H9 (cell line): ENCODE data around the gene ANKRD23. TPM values are rescaled to one million over a fixed set of nuclear protein-coding genes. Genes with fewer than 3 reads are reported as not detected.
A peak's percentile ranks its signal among the peaks of the same experiment; 100 is the strongest.

ENCODE experiments used
- DNase-seq: peaks from one replicate; pipeline ENCODE4 v3.0.0-alpha.2; 2017
- H2AFZ ChIP-seq: one replicate; pipeline ENCODE4 v1.6.1; 2013; ENCODE audit warnings: mild to moderate bottlenecking, low read length, control low read depth, moderate library complexity
- H2AK5ac ChIP-seq: 2 replicates; pipeline ENCODE4 v1.6.1; 2013; ENCODE audit warnings: low read length, control low read depth, mixed read lengths; ENCODE audit not compliant: insufficient read length
- H2BK120ac ChIP-seq: one replicate; pipeline ENCODE4 v1.6.1; 2013; ENCODE audit warnings: low read depth, mild to moderate bottlenecking, low read length, control low read depth, inconsistent platforms; ENCODE audit not compliant: poor library complexity, severe bottlenecking
- H2BK12ac ChIP-seq: 2 replicates; pipeline ENCODE4 v1.6.1; 2013; ENCODE audit warnings: low read length, control low read depth, mixed read lengths, low read depth; ENCODE audit not compliant: insufficient read length
- H2BK15ac ChIP-seq: 2 replicates; pipeline ENCODE4 v1.6.1; 2013; ENCODE audit warnings: low read depth, low read length, control low read depth
- H2BK20ac ChIP-seq: one replicate; pipeline ENCODE4 v1.6.1; 2013; ENCODE audit warnings: low read depth, mild to moderate bottlenecking, low read length, control low read depth, inconsistent platforms; ENCODE audit not compliant: poor library complexity, severe bottlenecking
- H2BK5ac ChIP-seq: 2 replicates; pipeline ENCODE4 v1.6.1; 2013; ENCODE audit warnings: low read length, control low read depth, mixed read lengths; ENCODE audit not compliant: insufficient read length
- H3K14ac ChIP-seq: 2 replicates; pipeline ENCODE4 v1.6.1; 2013; ENCODE audit warnings: low read length, control low read depth; ENCODE audit not compliant: insufficient read depth
- H3K18ac ChIP-seq: 2 replicates; pipeline ENCODE4 v1.6.1; 2013; ENCODE audit warnings: low read depth, mild to moderate bottlenecking, mixed read lengths, low read length, control low read depth; ENCODE audit not compliant: insufficient read length
- H3K23ac ChIP-seq: 2 replicates; pipeline ENCODE4 v1.6.1; 2013; ENCODE audit warnings: low read length, control low read depth, mixed read lengths, low read depth; ENCODE audit not compliant: insufficient read length
- H3K23me2 ChIP-seq: 2 replicates; pipeline ENCODE4 v1.6.1; 2013; ENCODE audit warnings: low read depth, mild to moderate bottlenecking, mixed read lengths, low read length, control low read depth; ENCODE audit not compliant: insufficient read length, poor library complexity, severe bottlenecking
- H3K27ac ChIP-seq: 2 replicates; pipeline ENCODE4 v1.5.1; 2013; ENCODE audit warnings: low read length, control low read depth, mixed read lengths, low read depth; ENCODE audit not compliant: insufficient read length
- H3K27me3 ChIP-seq: 2 replicates; pipeline ENCODE4 v1.6.1; 2013; ENCODE audit warnings: low read length, control low read depth, inconsistent platforms; ENCODE audit not compliant: insufficient read depth
- H3K4ac ChIP-seq: 2 replicates; pipeline ENCODE4 v1.6.1; 2013; ENCODE audit warnings: low read depth, mild to moderate bottlenecking, control low read depth, inconsistent platforms, low read length, moderate library complexity
- H3K4me1 ChIP-seq: 2 replicates; pipeline ENCODE4 v1.6.1; 2013; ENCODE audit warnings: low read length, control low read depth, inconsistent platforms; ENCODE audit not compliant: insufficient read depth
- H3K4me2 ChIP-seq: 2 replicates; pipeline ENCODE4 v1.6.1; 2013; ENCODE audit warnings: low read length, control low read depth, mixed read lengths; ENCODE audit not compliant: insufficient read length, insufficient read depth
- H3K56ac ChIP-seq: 2 replicates; pipeline ENCODE4 v1.6.1; 2013; ENCODE audit warnings: low read depth, mild to moderate bottlenecking, mixed read lengths, low read length, control low read depth; ENCODE audit not compliant: insufficient read length
- H3K79me1 ChIP-seq: 2 replicates; pipeline ENCODE4 v1.6.1; 2013; ENCODE audit warnings: low read depth, mild to moderate bottlenecking, moderate library complexity, low read length, control low read depth, inconsistent platforms; ENCODE audit not compliant: insufficient read depth, poor library complexity, severe bottlenecking
- H3K79me2 ChIP-seq: 2 replicates; pipeline ENCODE4 v1.6.1; 2013; ENCODE audit warnings: low read length, control low read depth, inconsistent platforms; ENCODE audit not compliant: insufficient read depth
- H3K9ac ChIP-seq: 2 replicates; pipeline ENCODE4 v1.6.1; 2013; ENCODE audit warnings: low read length, control low read depth, mixed read lengths; ENCODE audit not compliant: insufficient read length; ENCODE audit errors: extremely low read depth
- H3K9me3 ChIP-seq: one replicate; pipeline ENCODE4 v1.6.1; 2013; ENCODE audit warnings: low read depth, low read length, inconsistent platforms; ENCODE audit not compliant: control insufficient read depth
- H3T11ph ChIP-seq: one replicate; pipeline ENCODE4 v1.6.1; 2013; ENCODE audit warnings: mild to moderate bottlenecking, low read length, control low read depth, inconsistent platforms
- H4K20me1 ChIP-seq: one replicate; pipeline ENCODE4 v1.6.1; 2013; ENCODE audit not compliant: control insufficient read depth, insufficient read length, insufficient read depth
- H4K5ac ChIP-seq: 2 replicates; pipeline ENCODE4 v1.6.1; 2013; ENCODE audit warnings: low read depth, mild to moderate bottlenecking, mixed read lengths, low read length, control low read depth; ENCODE audit not compliant: insufficient read length
- H4K8ac ChIP-seq: replicated peaks from 2 replicates; pipeline ENCODE4 v1.6.1; 2013; ENCODE audit warnings: low read length, control low read depth, mixed read lengths, low read depth; ENCODE audit not compliant: insufficient read length
- H4K91ac ChIP-seq: 2 replicates; pipeline ENCODE4 v1.6.1; 2013; ENCODE audit warnings: low read depth, mild to moderate bottlenecking, moderate library complexity, mixed read lengths, low read length, control low read depth; ENCODE audit not compliant: insufficient read length
- H3K27ac Mint-ChIP-seq, 3 experiments: 2 replicates in 2 of 3; 3 replicates in 1 of 3; pipeline ENCODE4 v1.8.0; 2020 to 2021; ENCODE audit warnings: mixed read lengths in 3 of 3, mild to moderate bottlenecking in 1 of 3, moderate library complexity in 1 of 3
- H3K27me3 Mint-ChIP-seq: 2 replicates; pipeline ENCODE4 v1.8.0; 2021; ENCODE audit warnings: low read depth, mild to moderate bottlenecking, moderate library complexity, mixed read lengths
- H3K36me3 Mint-ChIP-seq, 3 experiments: 2 replicates in 2 of 3; 3 replicates in 1 of 3; pipeline ENCODE4 v1.8.0; 2020 to 2021; ENCODE audit warnings: low read depth in 3 of 3, mixed read lengths in 3 of 3; ENCODE audit not compliant: insufficient read depth in 1 of 3
- H3K4me1 Mint-ChIP-seq, 2 experiments: 2 replicates each; pipeline ENCODE4 v1.8.0; 2020; ENCODE audit warnings: mixed read lengths in 2 of 2
- H3K4me3 Mint-ChIP-seq, 2 experiments: 2 replicates in 1 of 2; 3 replicates in 1 of 2; pipeline ENCODE4 v1.8.0; 2020 to 2021; ENCODE audit warnings: mild to moderate bottlenecking in 2 of 2, mixed read lengths in 2 of 2, moderate library complexity in 1 of 2
- H3K9me3 Mint-ChIP-seq, 2 experiments: 2 replicates in 1 of 2; 3 replicates in 1 of 2; pipeline ENCODE4 v1.8.0; 2020; ENCODE audit warnings: mild to moderate bottlenecking in 2 of 2, mixed read lengths in 2 of 2, moderate library complexity in 1 of 2
- WGBS: extraction: QIAGEN DNeasy Blood & Tissue Kit; methylation state at CpG from one replicate; pipeline ENCODE4 v1.1.7; 2013; ENCODE audit warnings: missing lambda C conversion rate, low lambda C conversion rate, mixed read lengths; ENCODE audit not compliant: insufficient read length; ENCODE audit errors: extremely low coverage; 5-methylcytosine and 5-hydroxymethylcytosine counted together
- total RNA-seq: library from RNA; stranded (reverse); gene quantifications from 2 replicates; pipeline ENCODE4 v1.2.1, GENCODE V29; 2021
- TF ChIP-seq, protein P1 (sequence below): fragments of 200-600 bp; sonication (generic); conservative IDR thresholded peaks from 3 replicates; pipeline ENCODE4 v1.8.0; 2021; ENCODE audit warnings: antibody characterized with exemption, mild to moderate bottlenecking

Gene ANKRD23
- total RNA-seq, 1 experiment from 2014 or later, result 2.4 TPM

DNA sequence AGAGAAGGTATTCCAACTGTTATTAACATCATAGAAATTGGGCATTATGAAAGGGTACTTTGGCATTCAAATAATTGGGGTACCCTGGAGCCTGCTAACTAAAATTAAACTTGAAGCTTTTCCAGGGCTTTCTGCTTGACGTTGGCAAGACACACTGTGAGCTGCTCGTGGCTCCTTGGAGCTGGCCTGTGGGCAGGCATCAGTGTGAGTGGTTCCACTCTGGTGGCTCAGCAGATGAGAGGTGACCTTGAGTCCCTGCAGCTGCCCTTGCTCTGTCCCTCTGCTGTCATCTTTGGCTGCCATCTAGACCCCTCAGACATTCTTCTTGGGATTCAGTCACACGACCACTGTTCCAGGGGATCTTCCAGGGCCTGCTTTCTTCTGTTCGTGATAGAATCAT lies 21.0 kb downstream of the ANKRD23 start:
- Histone ChIP-seq H2BK12ac (no peak overlapping the region), H3K27ac (no peak overlapping the region), H3T11ph (no peak overlapping the region), H3K4ac (no peak overlapping the region), H4K20me1 (peaks cover 2% of the 10 kb centered on the region), H4K91ac (no peak overlapping the region), H2BK20ac (no peak overlapping the region), H2BK120ac (no peak overlapping the region), H2BK15ac (no peak overlapping the region), H3K4me1 (peaks cover under 1% of the 10 kb centered on the region; the same call in 1 of the 2 replicates), H3K9me3 (no peaks in the 10 kb centered on the region), H3K27me3 (no peaks in the 10 kb centered on the region), H3K14ac (no peak overlapping the region), H2BK5ac (no peak overlapping the region), H3K9ac (no peak overlapping the region), H3K79me2 (peaks cover 5% of the 10 kb centered on the region; the same call in 1 of the 2 replicates), H4K8ac (no peak overlapping the region), H2AFZ (no peak overlapping the region), H3K23ac (no peak overlapping the region), H3K79me1 (peaks cover 6% of the 10 kb centered on the region), H3K18ac (no peak overlapping the region), H3K23me2 (no peaks in the 10 kb centered on the region), H2AK5ac (no peak overlapping the region), H3K56ac (no peak overlapping the region), H3K4me2 (no peak overlapping the region), H4K5ac (no peak overlapping the region)
- WGBS, result no CpG with 5 or more reads among the region's 4 CpGs
- TF ChIP-seq, protein P1, sequence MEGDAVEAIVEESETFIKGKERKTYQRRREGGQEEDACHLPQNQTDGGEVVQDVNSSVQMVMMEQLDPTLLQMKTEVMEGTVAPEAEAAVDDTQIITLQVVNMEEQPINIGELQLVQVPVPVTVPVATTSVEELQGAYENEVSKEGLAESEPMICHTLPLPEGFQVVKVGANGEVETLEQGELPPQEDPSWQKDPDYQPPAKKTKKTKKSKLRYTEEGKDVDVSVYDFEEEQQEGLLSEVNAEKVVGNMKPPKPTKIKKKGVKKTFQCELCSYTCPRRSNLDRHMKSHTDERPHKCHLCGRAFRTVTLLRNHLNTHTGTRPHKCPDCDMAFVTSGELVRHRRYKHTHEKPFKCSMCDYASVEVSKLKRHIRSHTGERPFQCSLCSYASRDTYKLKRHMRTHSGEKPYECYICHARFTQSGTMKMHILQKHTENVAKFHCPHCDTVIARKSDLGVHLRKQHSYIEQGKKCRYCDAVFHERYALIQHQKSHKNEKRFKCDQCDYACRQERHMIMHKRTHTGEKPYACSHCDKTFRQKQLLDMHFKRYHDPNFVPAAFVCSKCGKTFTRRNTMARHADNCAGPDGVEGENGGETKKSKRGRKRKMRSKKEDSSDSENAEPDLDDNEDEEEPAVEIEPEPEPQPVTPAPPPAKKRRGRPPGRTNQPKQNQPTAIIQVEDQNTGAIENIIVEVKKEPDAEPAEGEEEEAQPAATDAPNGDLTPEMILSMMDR, result no peak
- H3K27ac Mint-ChIP-seq, result peak overlapping the region in 1 of 3 experiments; percentile 28; a peak in 2 of 7 replicates
- H3K9me3 Mint-ChIP-seq, result no peaks in the 10 kb centered on the region
- peaks cover 1% of the 10 kb centered on the region; the same call in 1 of the 2 replicates for H3K27me3 Mint-ChIP-seq
- no peak overlapping the region for H3K4me3 Mint-ChIP-seq
- peaks cover 33 to 36% of the 10 kb centered on the region in 2 experiments for H3K4me1 Mint-ChIP-seq
- DNase-seq, result no peak
- H3K36me3 Mint-ChIP-seq, result peaks cover 21 to 69% (median 67%) of the 10 kb centered on the region in 3 experiments
